ENCODE results near the gene TMEM37. TPM values are rescaled to one million over a fixed set of nuclear protein-coding genes. Genes with fewer than 3 reads are reported as not detected.

TMEM37 gene
- total and polyA plus RNA-seq, 2 of the 8 experiments (the other 6 are each of a cell fraction or from before 2014, with no cell fraction given): 11.0 to 16.2 TPM

DNA sequence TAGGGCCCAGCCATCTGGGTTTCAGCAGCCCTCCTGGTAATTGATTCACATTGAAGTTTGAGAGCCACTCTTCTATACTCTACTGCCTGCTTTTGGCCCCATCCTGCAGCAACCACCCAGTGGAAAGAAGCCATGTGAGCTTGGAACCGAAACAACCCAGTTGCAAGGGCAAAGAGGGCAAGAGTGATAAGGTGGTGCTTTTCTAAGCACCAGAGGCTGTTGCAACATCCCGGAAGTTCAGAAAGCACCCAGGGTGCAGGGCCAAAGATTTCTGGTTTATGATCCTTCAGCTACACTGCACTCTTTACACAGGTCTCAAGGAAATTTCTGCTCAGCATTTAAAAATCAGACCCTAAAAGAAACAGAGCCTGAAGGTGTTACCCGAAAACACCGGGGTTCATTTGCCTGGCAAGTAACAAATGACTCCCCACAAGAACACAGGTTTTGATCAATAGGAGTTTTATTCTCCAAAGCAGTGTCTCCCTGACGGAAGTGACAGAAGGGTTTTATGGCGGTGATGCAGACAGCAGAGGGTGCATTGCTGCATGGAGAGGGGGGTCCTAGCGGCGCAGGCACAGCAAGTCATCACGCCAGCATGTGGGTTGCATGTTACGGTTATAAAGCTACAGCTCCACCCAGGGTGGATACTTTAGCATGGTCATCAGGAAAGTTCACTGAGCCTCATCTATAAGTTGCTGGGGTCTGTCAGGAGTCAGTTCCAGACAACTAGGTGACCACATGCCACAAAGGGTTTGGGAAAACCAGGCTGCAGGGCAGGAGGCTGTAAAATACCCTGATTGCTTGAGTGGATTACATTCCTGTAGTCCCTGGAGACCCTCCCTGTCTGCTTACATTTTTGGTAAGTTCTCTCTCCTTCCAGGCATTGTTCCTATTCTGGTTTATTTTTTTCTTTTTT is 28.8 kb upstream of the TMEM37 start:
- Histone ChIP-seq H4K8ac (ENCODE audit: extremely low read depth, insufficient read depth, low read length) (no peak overlapping the region), H3K9me3 (ENCODE audit: insufficient read depth in 2 of 2, low read depth in 1 of 2, low read length in 1 of 2) (no peaks in the 10 kb centered on the region)
- FAIRE-seq: no peak
- no peak for TF ChIP-seq SP1 (IDR thresholded peaks at IDR 0.05; ENCODE audit: low read depth, low read length)
- TF ChIP-seq SIN3A (conservative IDR thresholded peaks at IDR 0.05 in 1 of 2, IDR thresholded peaks at IDR 0.05 in 1 of 2; ENCODE audit: low read depth in 1 of 2, low read length in 2 of 2): no peak
- no peak for TF ChIP-seq ASH2L (IDR thresholded peaks at IDR 0.05; ENCODE audit: low read length)
- no peak for TF ChIP-seq KDM1A (IDR thresholded peaks at IDR 0.05; ENCODE audit: borderline replicate concordance, low read length)
- TF ChIP-seq KDM4A (IDR thresholded peaks at IDR 0.05; ENCODE audit: low read depth, low read length, severe bottlenecking): no peak
- no peak for TF ChIP-seq CBX5 (IDR thresholded peaks at IDR 0.05; ENCODE audit: low read depth, low read length)
- no peak for TF ChIP-seq BACH1 (IDR thresholded peaks at IDR 0.05; ENCODE audit: low read length)
- TF ChIP-seq, protein P1, sequence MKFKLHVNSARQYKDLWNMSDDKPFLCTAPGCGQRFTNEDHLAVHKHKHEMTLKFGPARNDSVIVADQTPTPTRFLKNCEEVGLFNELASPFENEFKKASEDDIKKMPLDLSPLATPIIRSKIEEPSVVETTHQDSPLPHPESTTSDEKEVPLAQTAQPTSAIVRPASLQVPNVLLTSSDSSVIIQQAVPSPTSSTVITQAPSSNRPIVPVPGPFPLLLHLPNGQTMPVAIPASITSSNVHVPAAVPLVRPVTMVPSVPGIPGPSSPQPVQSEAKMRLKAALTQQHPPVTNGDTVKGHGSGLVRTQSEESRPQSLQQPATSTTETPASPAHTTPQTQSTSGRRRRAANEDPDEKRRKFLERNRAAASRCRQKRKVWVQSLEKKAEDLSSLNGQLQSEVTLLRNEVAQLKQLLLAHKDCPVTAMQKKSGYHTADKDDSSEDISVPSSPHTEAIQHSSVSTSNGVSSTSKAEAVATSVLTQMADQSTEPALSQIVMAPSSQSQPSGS (IDR thresholded peaks at IDR 0.05; ENCODE audit: low read length): no peak
- no peak for TF ChIP-seq TAF7 (optimal IDR thresholded peaks at IDR 0.05; ENCODE audit: borderline replicate concordance, low read depth, low read length)

More for the DNA sequence above, 28.8 kb upstream of the TMEM37 start:
- no peaks in the 10 kb centered on the region for H3K27me3 ChIP-seq (replicated peaks in 1 of 4; ENCODE audit: control insufficient read depth in 3 of 4, extremely low read depth in 1 of 4, insufficient read depth in 3 of 4, low read length in 3 of 4)
- no peaks in the 10 kb centered on the region for H3K79me1 ChIP-seq (ENCODE audit: low read depth, low read length)
- H4K91ac ChIP-seq (replicated peaks; ENCODE audit: insufficient read length, low read length): no peak overlapping the region
- no peak for DNase-seq (ENCODE audit: low read depth in 1 of 2, low spot score in 2 of 2)
- H3K4me3 ChIP-seq (ENCODE audit: extremely low read depth in 1 of 4, insufficient read depth in 2 of 4, low read depth in 3 of 4, low read length in 4 of 4): no peak overlapping the region
- no peak overlapping the region for H3K23ac ChIP-seq (ENCODE audit: insufficient read length)
- H3K56ac ChIP-seq (replicated peaks; ENCODE audit: insufficient read length, low read depth, low read length): no peak overlapping the region
- H3K9ac ChIP-seq (replicated peaks in 1 of 4; ENCODE audit: extremely low read depth in 1 of 4, low read depth in 3 of 4, low read length in 3 of 4): no peak overlapping the region
- no peaks in the 10 kb centered on the region for H3K4me1 ChIP-seq (replicated peaks in 1 of 4; ENCODE audit: control insufficient read depth in 3 of 4, insufficient read depth in 4 of 4, low read length in 3 of 4)
- H4K20me1 ChIP-seq (replicated peaks in 1 of 2; ENCODE audit: control insufficient read depth in 1 of 2, insufficient read depth in 2 of 2, low read length in 2 of 2): no peaks in the 10 kb centered on the region
- H3K27ac ChIP-seq (ENCODE audit: low read depth, low read length): no peak overlapping the region
- ChIA-PET CTCF (ENCODE audit: partially characterized antibody) (interaction anchor here (1.2 to 21.3 kb wide), 3 partner anchors 16 to 73 kb away, joined by 3 to 411 read pairs (median 3); no protein-coding TSS in a partner anchor), POLR2A (ENCODE audit: partially characterized antibody) (no interaction called here)
- H2BK15ac ChIP-seq (ENCODE audit: low read length): no peak overlapping the region
- no peak overlapping the region for H2BK12ac ChIP-seq (ENCODE audit: low read depth, low read length)
- WGBS, 2 experiments (ENCODE audit: extremely low coverage in 1 of 2, insufficient coverage in 1 of 2, insufficient read length in 1 of 2, insufficient replicate concordance in 2 of 2, low coverage in 1 of 2, low lambda C conversion rate in 2 of 2, missing lambda C conversion rate in 1 of 2): 94% methylated on average over 10 of the region's 10 CpGs; no CpG with 5 or more reads in 1 of the 2 experiments
- H3K14ac ChIP-seq (ENCODE audit: insufficient read length): no peak overlapping the region
- H2BK120ac ChIP-seq (replicated peaks; ENCODE audit: low read depth, low read length): no peak overlapping the region
- no peak overlapping the region for H3K18ac ChIP-seq (ENCODE audit: extremely low read depth, low read length)
- H2AFZ ChIP-seq (ENCODE audit: low read length): no peak overlapping the region
- H4K5ac ChIP-seq (ENCODE audit: insufficient read length, low read depth, low read length): no peak overlapping the region
- H3K79me2 ChIP-seq (ENCODE audit: control insufficient read depth in 1 of 2, insufficient read depth in 2 of 2, low read length in 2 of 2): no peaks in the 10 kb centered on the region
- H2AK5ac ChIP-seq (ENCODE audit: low read depth, low read length): no peak overlapping the region
- H3K4ac ChIP-seq (replicated peaks; ENCODE audit: insufficient read length, low read depth, low read length): no peak overlapping the region
- no peak overlapping the region for H3K4me2 ChIP-seq (ENCODE audit: insufficient read depth in 1 of 2, low read depth in 2 of 2, low read length in 2 of 2)
- H2BK20ac ChIP-seq (ENCODE audit: low read length): no peak overlapping the region
- no peaks in the 10 kb centered on the region for H3K23me2 ChIP-seq (ENCODE audit: low read depth, low read length)
- no peaks in the 10 kb centered on the region for H3K36me3 ChIP-seq (ENCODE audit: control insufficient read depth in 2 of 4, insufficient read depth in 4 of 4, low read length in 3 of 4)
- no peak overlapping the region for H2BK5ac ChIP-seq (ENCODE audit: low read depth, low read length)
